H1 (cell line): Measurements from ENCODE around the gene MEF2A. TPM values are rescaled to one million over a fixed set of nuclear protein-coding genes. Genes with fewer than 3 reads are reported as not detected.

Experiments
- CTCF ChIA-PET: fragments of 300-600 bp; sonication (Branson Sonifier 250); formaldehyde crosslinking; loops from one replicate; lab custom pipeline; 2021; ENCODE audit not compliant: partially characterized antibody; lab: Charles Lee
- POLR2A ChIA-PET: fragments of 300-600 bp; sonication (Branson Sonifier 250); formaldehyde crosslinking; loops from one replicate; lab custom pipeline; 2021; ENCODE audit warnings: inconsistent platforms; ENCODE audit not compliant: partially characterized antibody; lab: Charles Lee
- DNase-seq, 2 experiments: peaks; one replicate each; pipeline versions ENCODE4 v3.0.0 to v3.0.0-alpha.2; 2010 to 2022; ENCODE audit warnings: low spot score in 2 of 2, low read depth in 1 of 2, mixed read lengths in 1 of 2
- FAIRE-seq: peaks from 2 replicates; lab custom pipeline; 2011; peaks lifted over from hg19 to GRCh38; lab: Jason Lieb, UNC
- H2AFZ ChIP-seq: 2 replicates; pipeline ENCODE4 v1.8.1; 2012; ENCODE audit warnings: low read length, inconsistent platforms
- H2AK5ac ChIP-seq: 2 replicates; pipeline ENCODE4 v1.6.1; 2013; ENCODE audit warnings: low read depth, low read length
- H2BK120ac ChIP-seq: replicated peaks from 2 replicates; pipeline ENCODE3; 2013; ENCODE audit warnings: low read depth, low read length, inconsistent platforms
- H2BK12ac ChIP-seq: 2 replicates; pipeline ENCODE4 v1.6.1; 2013; ENCODE audit warnings: low read depth, low read length
- H2BK15ac ChIP-seq: 2 replicates; pipeline ENCODE4 v1.6.1; 2013; ENCODE audit warnings: low read length
- H2BK20ac ChIP-seq: 2 replicates; pipeline ENCODE4 v1.6.1; 2013; ENCODE audit warnings: low read length
- H2BK5ac ChIP-seq: 2 replicates; pipeline ENCODE4 v1.6.1; 2013; ENCODE audit warnings: low read depth, low read length
- H3K14ac ChIP-seq: 2 replicates; pipeline ENCODE4 v1.6.1; 2013; ENCODE audit warnings: inconsistent platforms; ENCODE audit not compliant: insufficient read length
- H3K18ac ChIP-seq: 2 replicates; pipeline ENCODE4 v1.6.1; 2013; ENCODE audit warnings: low read length; ENCODE audit errors: extremely low read depth
- H3K23ac ChIP-seq: 2 replicates; pipeline ENCODE4 v1.6.1; 2013; ENCODE audit warnings: inconsistent platforms; ENCODE audit not compliant: insufficient read length
- H3K23me2 ChIP-seq: 2 replicates; pipeline ENCODE4 v1.6.1; 2013; ENCODE audit warnings: low read depth, low read length
- H3K27ac ChIP-seq: 2 replicates; pipeline ENCODE4 v1.6.1; 2011; ENCODE audit warnings: low read depth, low read length, inconsistent platforms
- H3K27me3 ChIP-seq, 4 experiments: replicated peaks in 1 of 4; 1 replicate in 1 of 4; 2 replicates in 3 of 4; pipeline versions ENCODE4 v1.6.1 to v1.8.1; 2011 to 2013; ENCODE audit warnings: low read length in 3 of 4, mild to moderate bottlenecking in 3 of 4, inconsistent platforms in 2 of 4, mixed read lengths in 2 of 4, moderate library complexity in 1 of 4; ENCODE audit not compliant: control insufficient read depth in 3 of 4, insufficient read depth in 3 of 4; ENCODE audit errors: extremely low read depth in 1 of 4
- H3K36me3 ChIP-seq, 4 experiments: 2 replicates each; pipeline versions ENCODE4 v1.6.1 to v1.8.1; 2011 to 2013; ENCODE audit warnings: mild to moderate bottlenecking in 4 of 4, low read length in 3 of 4, moderate library complexity in 2 of 4, control low read depth in 1 of 4, inconsistent platforms in 1 of 4; ENCODE audit not compliant: insufficient read depth in 4 of 4, control insufficient read depth in 2 of 4
- H3K4ac ChIP-seq: replicated peaks from 2 replicates; pipeline ENCODE3; 2013; ENCODE audit warnings: low read length, low read depth, mixed read lengths, inconsistent platforms; ENCODE audit not compliant: insufficient read length
- H3K4me1 ChIP-seq, 4 experiments: replicated peaks in 1 of 4; 1 replicate in 1 of 4; 2 replicates in 3 of 4; pipeline versions ENCODE4 v1.6.1 to v1.8.1; 2011 to 2013; ENCODE audit warnings: low read length in 3 of 4, inconsistent platforms in 2 of 4, mixed read lengths in 1 of 4; ENCODE audit not compliant: insufficient read depth in 4 of 4, control insufficient read depth in 3 of 4
- H3K4me2 ChIP-seq, 2 experiments: 2 replicates each; pipeline versions ENCODE4 v1.6.1 to v1.8.1; 2011 to 2013; ENCODE audit warnings: low read depth in 2 of 2, low read length in 2 of 2, control low read depth in 1 of 2, inconsistent platforms in 1 of 2, mild to moderate bottlenecking in 1 of 2; ENCODE audit not compliant: insufficient read depth in 1 of 2
- H3K4me3 ChIP-seq, 4 experiments: fragments of 200-600, 300-600 bp in 1 of 4; sonication (generic), shearing (Covaris generic), sonication (Bioruptor Twin) in 1 of 4; 2 replicates each; pipeline versions ENCODE4 v1.5.1 to v1.8.1; 2011 to 2016; ENCODE audit warnings: low read length in 4 of 4, low read depth in 3 of 4, control low read depth in 2 of 4, inconsistent platforms in 2 of 4, mild to moderate bottlenecking in 2 of 4, mixed read lengths in 1 of 4, moderate library complexity in 1 of 4; ENCODE audit not compliant: insufficient read depth in 2 of 4; ENCODE audit errors: extremely low read depth in 1 of 4
- H3K56ac ChIP-seq: replicated peaks from 2 replicates; pipeline ENCODE3; 2013; ENCODE audit warnings: low read depth, mild to moderate bottlenecking, mixed read lengths, low read length, inconsistent platforms; ENCODE audit not compliant: insufficient read length
- H3K79me1 ChIP-seq: 2 replicates; pipeline ENCODE4 v1.6.1; 2013; ENCODE audit warnings: low read depth, low read length, control low read depth
- H3K79me2 ChIP-seq, 2 experiments: 2 replicates each; pipeline versions ENCODE4 v1.6.1 to v1.8.1; 2012 to 2013; ENCODE audit warnings: low read length in 2 of 2, mild to moderate bottlenecking in 2 of 2, inconsistent platforms in 1 of 2; ENCODE audit not compliant: insufficient read depth in 2 of 2, control insufficient read depth in 1 of 2
- H3K9ac ChIP-seq, 4 experiments: replicated peaks in 1 of 4; 1 replicate in 1 of 4; 2 replicates in 3 of 4; pipeline versions ENCODE4 v1.6.1 to v1.8.1; 2011 to 2013; ENCODE audit warnings: low read depth in 3 of 4, low read length in 3 of 4, control low read depth in 2 of 4, mild to moderate bottlenecking in 2 of 4, moderate library complexity in 2 of 4, inconsistent platforms in 1 of 4; ENCODE audit errors: extremely low read depth in 1 of 4
- H3K9me3 ChIP-seq, 2 experiments: 2 replicates each; pipeline versions ENCODE4 v1.6.1 to v1.8.1; 2012 to 2013; ENCODE audit warnings: mild to moderate bottlenecking in 2 of 2, moderate library complexity in 2 of 2, control low read depth in 1 of 2, inconsistent platforms in 1 of 2, low read depth in 1 of 2, low read length in 1 of 2, mixed read lengths in 1 of 2; ENCODE audit not compliant: insufficient read depth in 2 of 2
- H4K20me1 ChIP-seq, 2 experiments: replicated peaks in 1 of 2; 2 replicates each; pipeline versions ENCODE3 to v1.8.1; 2011 to 2013; ENCODE audit warnings: inconsistent platforms in 2 of 2, low read length in 2 of 2, mild to moderate bottlenecking in 1 of 2; ENCODE audit not compliant: insufficient read depth in 2 of 2, control insufficient read depth in 1 of 2
- H4K5ac ChIP-seq: 2 replicates; pipeline ENCODE4 v1.6.1; 2013; ENCODE audit warnings: low read length, low read depth, mixed read lengths, inconsistent platforms; ENCODE audit not compliant: insufficient read length
- H4K8ac ChIP-seq: 2 replicates; pipeline ENCODE4 v1.8.0; 2013; ENCODE audit warnings: mild to moderate bottlenecking, moderate library complexity, low read length, inconsistent platforms; ENCODE audit not compliant: insufficient read depth; ENCODE audit errors: extremely low read depth
- H4K91ac ChIP-seq: replicated peaks from 2 replicates; pipeline ENCODE3; 2013; ENCODE audit warnings: low read length, mixed read lengths, inconsistent platforms; ENCODE audit not compliant: insufficient read length
- ASH2L ChIP-seq: fragments of 200-600, 300-600 bp; sonication (generic); IDR thresholded peaks from one replicate; pipeline ENCODE4 v1.7.1; 2017; ENCODE audit warnings: low read length
- BCL11A ChIP-seq, 2 experiments: IDR thresholded peaks; one replicate each; pipeline ENCODE4 v1.6.1; 2011; ENCODE audit warnings: low read depth in 2 of 2, low read length in 2 of 2, mild to moderate bottlenecking in 2 of 2
- CBX5 ChIP-seq: fragments of 300-800, 300-1000 bp; sonication (generic); IDR thresholded peaks from 2 replicates; pipeline ENCODE4 v1.7.1; 2016; ENCODE audit warnings: antibody characterized with exemption, low read length, low read depth
- CHD1 ChIP-seq: IDR thresholded peaks from 2 replicates; pipeline ENCODE4 v1.6.1; 2012; ENCODE audit warnings: low read depth, low read length, improper control_type of control experiment
- CHD2 ChIP-seq: IDR thresholded peaks from 2 replicates; pipeline ENCODE4 v1.6.1; 2012; ENCODE audit warnings: low read length, improper control_type of control experiment
- CREB1 ChIP-seq: IDR thresholded peaks from 2 replicates; pipeline ENCODE4 v1.6.1; 2012; ENCODE audit warnings: inconsistent platforms
- E2F6 ChIP-seq: IDR thresholded peaks from 2 replicates; pipeline ENCODE4 v1.6.1; 2012; ENCODE audit warnings: inconsistent platforms
- EGR1 ChIP-seq: IDR thresholded peaks from 2 replicates; pipeline ENCODE4 v1.6.1; 2011; ENCODE audit warnings: low read depth, low read length, borderline replicate concordance
- GABPA ChIP-seq: IDR thresholded peaks from 2 replicates; pipeline ENCODE4 v1.6.1; 2011; ENCODE audit warnings: mild to moderate bottlenecking, low read length, moderate library complexity, borderline replicate concordance; ENCODE audit not compliant: insufficient read depth
- HDAC2 ChIP-seq, 2 experiments: fragments of 300-600 bp in 1 of 2; sonication (generic) in 1 of 2; IDR thresholded peaks; 2 replicates each; pipeline ENCODE4 v1.6.1; 2011 to 2012; ENCODE audit warnings: low read depth in 2 of 2, low read length in 2 of 2, mild to moderate bottlenecking in 2 of 2, moderate library complexity in 2 of 2, borderline replicate concordance in 1 of 2, inconsistent platforms in 1 of 2
- RBBP5 ChIP-seq: IDR thresholded peaks from 2 replicates; pipeline ENCODE4 v1.7.1; 2012; ENCODE audit warnings: low read depth, mild to moderate bottlenecking, inconsistent platforms, low read length, moderate library complexity, borderline replicate concordance
- SIN3A ChIP-seq, 2 experiments: IDR thresholded peaks in 1 of 2; conservative IDR thresholded peaks in 1 of 2; 2 replicates each; pipeline ENCODE4 v1.6.1; 2011 to 2012; ENCODE audit warnings: low read length in 2 of 2, improper control_type of control experiment in 1 of 2, low read depth in 1 of 2, mild to moderate bottlenecking in 1 of 2
- YY1 ChIP-seq: IDR thresholded peaks from 2 replicates; pipeline ENCODE4 v1.6.1; 2011; ENCODE audit warnings: low read depth, mild to moderate bottlenecking, low read length
- ZNF274 ChIP-seq: IDR thresholded peaks from 2 replicates; pipeline ENCODE4 v1.7.0; 2012; ENCODE audit warnings: low read length, borderline replicate concordance; ENCODE audit errors: extremely low read depth
- WGBS, 2 experiments: shearing (Covaris generic) in 1 of 2; methylation state at CpG; one replicate each; pipeline versions ENCODE4 v1.1.6 to v1.1.7; 2013 to 2015; ENCODE audit warnings: low lambda C conversion rate in 2 of 2, mixed read lengths in 2 of 2, inconsistent platforms in 1 of 2, low coverage in 1 of 2, missing lambda C conversion rate in 1 of 2; ENCODE audit not compliant: insufficient replicate concordance in 2 of 2, insufficient coverage in 1 of 2, insufficient read length in 1 of 2; ENCODE audit errors: extremely low coverage in 1 of 2, missing lambda C conversion rate in 1 of 2; 5-methylcytosine and 5-hydroxymethylcytosine counted together
- polyA plus RNA-seq, 7 experiments: library from polyadenylated mRNA; depleted of rRNA in 3 of 7; stranded (reverse) in 5 of 7; unstranded in 2 of 7; fragments of >200 nt in 5 of 7; fragments of 200-250 nt in 2 of 7; gene quantifications; 1 replicate in 5 of 7; 2 replicates in 1 of 7; 4 replicates in 1 of 7; pipeline versions ENCODE4 v1.2.1 to v1.2.3, GENCODE V29; 2011 to 2013; ENCODE audit warnings: missing spikeins in 2 of 7, mixed read lengths in 2 of 7
- total RNA-seq: library from RNA; stranded (reverse); fragmentation: NEBNext Ultra II Directional; extraction: Animal tissue kit (Norgen Biotek cat#: 25700); gene quantifications from 2 replicates; pipeline ENCODE4 v1.2.1, GENCODE V29; 2021

MEF2A gene
- total and polyA plus RNA-seq, 2 of the 8 experiments (the other 6 are each of a cell fraction or from before 2014, with no cell fraction given), result 15.6 to 22.5 TPM

- H3K9me3 ChIP-seq, result no peaks in the 10 kb centered on the region
- H2AFZ ChIP-seq, result no peak overlapping the region
- no peak overlapping the region for H4K5ac ChIP-seq
- no peak overlapping the region for H2BK12ac ChIP-seq
- no peak overlapping the region for H2BK15ac ChIP-seq
- CTCF ChIA-PET, result interaction anchor here (1.9 to 8.4 kb wide), 3 partner anchors 8 to 439 kb away, joined by 7 to 51 read pairs (median 9); no protein-coding TSS in a partner anchor
- no peak overlapping the region for H3K4me3 ChIP-seq
- no peak overlapping the region for H2AK5ac ChIP-seq
- no peak overlapping the region for H3K14ac ChIP-seq
- 94% methylated on average over 5 of the region's 5 CpGs; no CpG with 5 or more reads in 1 of the 2 experiments for WGBS, 2 experiments
- no peak overlapping the region for H2BK5ac ChIP-seq
- H2BK120ac ChIP-seq, result no peak overlapping the region
- no peaks in the 10 kb centered on the region for H3K23me2 ChIP-seq
- H3K4me2 ChIP-seq, result no peak overlapping the region
- no peak overlapping the region for H4K8ac ChIP-seq
- H4K20me1 ChIP-seq, result no peaks in the 10 kb centered on the region
- no peak overlapping the region for H3K56ac ChIP-seq
- H3K18ac ChIP-seq, result no peak overlapping the region
- no peak overlapping the region for H3K23ac ChIP-seq
- no peak for DNase-seq
- FAIRE-seq, result no peak
- H3K4me1 ChIP-seq, result peaks cover 0 to 2% (median under 1%) of the 10 kb centered on the region in 4 experiments; a peak in 4 of 7 replicates
- H3K4ac ChIP-seq, result no peak overlapping the region
- H3K79me1 ChIP-seq, result no peaks in the 10 kb centered on the region; the same call in none of the 2 replicates
- H3K79me2 ChIP-seq, result no peaks in the 10 kb centered on the region
- H4K91ac ChIP-seq, result no peak overlapping the region
- H3K36me3 ChIP-seq, result peaks cover 0 to 13% (median 9%) of the 10 kb centered on the region in 4 experiments; a peak in 5 of 8 replicates
- POLR2A ChIA-PET, result interaction anchor here (0.7 to 1.3 kb wide), 2 partner anchors 9 to 16 kb away, joined by 3 to 4 read pairs; no protein-coding TSS in a partner anchor
- H3K27ac ChIP-seq, result no peak overlapping the region
- H2BK20ac ChIP-seq, result no peak overlapping the region
- no peaks in the 10 kb centered on the region for H3K27me3 ChIP-seq
- H3K9ac ChIP-seq, result no peak overlapping the region
- TF ChIP-seq CHD2 (no peak), HDAC2 (IDR thresholded peaks at IDR 0.05; ENCODE audit: borderline replicate concordance in 1 of 2, low read depth in 2 of 2, low read length in 2 of 2) (no peak), SIN3A (conservative IDR thresholded peaks at IDR 0.05 in 1 of 2, IDR thresholded peaks at IDR 0.05 in 1 of 2; ENCODE audit: low read depth in 1 of 2, low read length in 2 of 2) (no peak), CHD1 (no peak), ZNF274 (no peak), CBX5 (no peak), YY1 (no peak), GABPA (no peak), EGR1 (no peak), ASH2L (no peak), E2F6 (no peak), BCL11A (IDR thresholded peaks at IDR 0.05; ENCODE audit: low read depth in 2 of 2, low read length in 2 of 2) (no peak), RBBP5 (no peak), CREB1 (no peak)
These were observed 145.8 kb downstream of the MEF2A start for GRCh38 chr15:99711625-99712024.
